HepG2 (cell line): ENCODE data around the gene KCNQ1OT1. TPM values are rescaled to one million over a fixed set of nuclear protein-coding genes. Genes with fewer than 3 reads are reported as not detected.

Experiments used
- ERF ChIP-seq: IDR thresholded peaks from 2 replicates; pipeline ENCODE4 v1.6.1; 2018; ENCODE audit warnings: missing biosample characterization, missing genetic modification reagents
- FOXK2 ChIP-seq: fragments of 450-650 bp; IDR thresholded peaks from 2 replicates; pipeline ENCODE4 v1.6.1; 2016
- NFIB ChIP-seq: sonication (generic); formaldehyde crosslinking; IDR thresholded peaks from 2 replicates; pipeline ENCODE4 v1.9.0; 2021; ENCODE audit warnings: missing genetic modification reagents, mild to moderate bottlenecking, borderline replicate concordance
- NFIC ChIP-seq: IDR thresholded peaks from 2 replicates; pipeline ENCODE4 v1.6.1; 2012; ENCODE audit warnings: mild to moderate bottlenecking, low read length, inconsistent platforms
- NR2F2 ChIP-seq: IDR thresholded peaks from 2 replicates; pipeline ENCODE4 v1.6.1; 2012; ENCODE audit warnings: low read depth, inconsistent platforms, borderline replicate concordance
- SSRP1 ChIP-seq: IDR thresholded peaks from 2 replicates; pipeline ENCODE4 v1.6.1; 2016; ENCODE audit warnings: control low read depth
- TARDBP ChIP-seq: sonication (generic); formaldehyde crosslinking; IDR thresholded peaks from 2 replicates; pipeline ENCODE4 v1.8.0; 2022; ENCODE audit warnings: mild to moderate bottlenecking, missing genetic modification reagents
- ZMYM4 ChIP-seq: sonication (generic); formaldehyde crosslinking; IDR thresholded peaks from 2 replicates; pipeline ENCODE4 v1.8.1; 2023; ENCODE audit warnings: mild to moderate bottlenecking, missing genetic modification reagents
- ZNF329 ChIP-seq: sonication (generic); formaldehyde crosslinking; IDR thresholded peaks from 2 replicates; pipeline ENCODE4 v1.9.0; 2021; ENCODE audit warnings: low read depth, mild to moderate bottlenecking, missing genetic modification reagents
- ZNF747 ChIP-seq: sonication (generic); formaldehyde crosslinking; IDR thresholded peaks from 2 replicates; pipeline ENCODE4 v1.8.1; 2023; ENCODE audit warnings: missing genetic modification reagents, mild to moderate bottlenecking, borderline replicate concordance
- polyA plus RNA-seq, 8 experiments: library from polyadenylated mRNA; depleted of rRNA in 3 of 8; stranded (reverse) in 7 of 8; unstranded in 1 of 8; fragments of >200 nt; fragmentation: Illumina TruSeq in 4 of 8; extraction: Trizol in 4 of 8; gene quantifications; 2 replicates each; pipeline versions ENCODE4 v1.2.1 to v1.2.3, GENCODE V29; 2011 to 2016; ENCODE audit warnings: low read depth in 4 of 8, missing spikeins in 1 of 8, mixed read lengths in 1 of 8; ENCODE audit not compliant: insufficient read depth in 1 of 8
- total RNA-seq, 5 experiments: library from RNA; depleted of rRNA; stranded (reverse); fragments of >200 nt; fragmentation: Illumina TruSeq; extraction: Trizol; gene quantifications; 2 replicates each; pipeline ENCODE4 v1.2.3, GENCODE V29; 2016; ENCODE audit warnings: low read depth in 1 of 5
- TF ChIP-seq, protein P1 (sequence below): sonication (generic); formaldehyde crosslinking; IDR thresholded peaks from 2 replicates; pipeline ENCODE4 v1.5.0; 2020; ENCODE audit warnings: mild to moderate bottlenecking, missing genetic modification reagents, borderline replicate concordance
- TF ChIP-seq, protein P2 (sequence below): sonication (generic); formaldehyde crosslinking; IDR thresholded peaks from 2 replicates; pipeline ENCODE4 v1.8.0; 2022; ENCODE audit warnings: missing genetic modification reagents, mild to moderate bottlenecking, borderline replicate concordance
- TF ChIP-seq, protein P3 (sequence below): sonication (generic); formaldehyde crosslinking; IDR thresholded peaks from 2 replicates; pipeline ENCODE4 v1.8.1; 2023; ENCODE audit warnings: mild to moderate bottlenecking, moderate library complexity, missing genetic modification reagents
- TF ChIP-seq, protein P4 (sequence below): sonication (generic); formaldehyde crosslinking; IDR thresholded peaks from 2 replicates; pipeline ENCODE4 v1.4.0; 2020; ENCODE audit warnings: missing genetic modification reagents
- TF ChIP-seq, protein P5 (sequence below): sonication (generic); formaldehyde crosslinking; IDR thresholded peaks from 2 replicates; pipeline ENCODE4 v1.4.0; 2020; ENCODE audit warnings: missing genetic modification reagents

The KCNQ1OT1 gene
- total and polyA plus RNA-seq, 2 of the 13 experiments (the other 11 are each of a cell fraction or from before 2014, with no cell fraction given): 1.3 to 18.9 TPM

GRCh38 chr11:2728663-2729332 is 29.0 kb upstream of the KCNQ1OT1 start (continued):
- no peak for TF ChIP-seq NR2F2
- TF ChIP-seq, protein P1, sequence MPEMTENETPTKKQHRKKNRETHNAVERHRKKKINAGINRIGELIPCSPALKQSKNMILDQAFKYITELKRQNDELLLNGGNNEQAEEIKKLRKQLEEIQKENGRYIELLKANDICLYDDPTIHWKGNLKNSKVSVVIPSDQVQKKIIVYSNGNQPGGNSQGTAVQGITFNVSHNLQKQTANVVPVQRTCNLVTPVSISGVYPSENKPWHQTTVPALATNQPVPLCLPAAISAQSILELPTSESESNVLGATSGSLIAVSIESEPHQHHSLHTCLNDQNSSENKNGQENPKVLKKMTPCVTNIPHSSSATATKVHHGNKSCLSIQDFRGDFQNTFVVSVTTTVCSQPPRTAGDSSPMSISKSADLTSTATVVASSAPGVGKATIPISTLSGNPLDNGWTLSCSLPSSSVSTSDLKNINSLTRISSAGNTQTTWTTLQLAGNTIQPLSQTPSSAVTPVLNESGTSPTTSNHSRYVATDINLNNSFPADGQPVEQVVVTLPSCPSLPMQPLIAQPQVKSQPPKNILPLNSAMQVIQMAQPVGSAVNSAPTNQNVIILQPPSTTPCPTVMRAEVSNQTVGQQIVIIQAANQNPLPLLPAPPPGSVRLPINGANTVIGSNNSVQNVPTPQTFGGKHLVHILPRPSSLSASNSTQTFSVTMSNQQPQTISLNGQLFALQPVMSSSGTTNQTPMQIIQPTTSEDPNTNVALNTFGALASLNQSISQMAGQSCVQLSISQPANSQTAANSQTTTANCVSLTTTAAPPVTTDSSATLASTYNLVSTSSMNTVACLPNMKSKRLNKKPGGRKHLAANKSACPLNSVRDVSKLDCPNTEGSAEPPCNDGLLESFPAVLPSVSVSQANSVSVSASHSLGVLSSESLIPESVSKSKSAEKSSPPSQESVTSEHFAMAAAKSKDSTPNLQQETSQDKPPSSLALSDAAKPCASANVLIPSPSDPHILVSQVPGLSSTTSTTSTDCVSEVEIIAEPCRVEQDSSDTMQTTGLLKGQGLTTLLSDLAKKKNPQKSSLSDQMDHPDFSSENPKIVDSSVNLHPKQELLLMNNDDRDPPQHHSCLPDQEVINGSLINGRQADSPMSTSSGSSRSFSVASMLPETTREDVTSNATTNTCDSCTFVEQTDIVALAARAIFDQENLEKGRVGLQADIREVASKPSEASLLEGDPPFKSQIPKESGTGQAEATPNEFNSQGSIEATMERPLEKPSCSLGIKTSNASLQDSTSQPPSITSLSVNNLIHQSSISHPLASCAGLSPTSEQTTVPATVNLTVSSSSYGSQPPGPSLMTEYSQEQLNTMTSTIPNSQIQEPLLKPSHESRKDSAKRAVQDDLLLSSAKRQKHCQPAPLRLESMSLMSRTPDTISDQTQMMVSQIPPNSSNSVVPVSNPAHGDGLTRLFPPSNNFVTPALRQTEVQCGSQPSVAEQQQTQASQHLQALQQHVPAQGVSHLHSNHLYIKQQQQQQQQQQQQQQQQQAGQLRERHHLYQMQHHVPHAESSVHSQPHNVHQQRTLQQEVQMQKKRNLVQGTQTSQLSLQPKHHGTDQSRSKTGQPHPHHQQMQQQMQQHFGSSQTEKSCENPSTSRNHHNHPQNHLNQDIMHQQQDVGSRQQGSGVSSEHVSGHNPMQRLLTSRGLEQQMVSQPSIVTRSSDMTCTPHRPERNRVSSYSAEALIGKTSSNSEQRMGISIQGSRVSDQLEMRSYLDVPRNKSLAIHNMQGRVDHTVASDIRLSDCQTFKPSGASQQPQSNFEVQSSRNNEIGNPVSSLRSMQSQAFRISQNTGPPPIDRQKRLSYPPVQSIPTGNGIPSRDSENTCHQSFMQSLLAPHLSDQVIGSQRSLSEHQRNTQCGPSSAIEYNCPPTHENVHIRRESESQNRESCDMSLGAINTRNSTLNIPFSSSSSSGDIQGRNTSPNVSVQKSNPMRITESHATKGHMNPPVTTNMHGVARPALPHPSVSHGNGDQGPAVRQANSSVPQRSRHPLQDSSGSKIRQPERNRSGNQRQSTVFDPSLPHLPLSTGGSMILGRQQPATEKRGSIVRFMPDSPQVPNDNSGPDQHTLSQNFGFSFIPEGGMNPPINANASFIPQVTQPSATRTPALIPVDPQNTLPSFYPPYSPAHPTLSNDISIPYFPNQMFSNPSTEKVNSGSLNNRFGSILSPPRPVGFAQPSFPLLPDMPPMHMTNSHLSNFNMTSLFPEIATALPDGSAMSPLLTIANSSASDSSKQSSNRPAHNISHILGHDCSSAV (CRISPR knock-in tag): no peak
- peak; percentile 47; the same call in 1 of the 2 replicates for TF ChIP-seq FOXK2
- no peak for TF ChIP-seq ZNF329 (CRISPR knock-in tag)
- no peak for TF ChIP-seq NFIB (CRISPR knock-in tag)
- TF ChIP-seq NFIC: no peak
- peak; percentile 44 for TF ChIP-seq ERF (CRISPR knock-in tag)
- TF ChIP-seq ZNF747 (CRISPR knock-in tag): no peak
- TF ChIP-seq, protein P2, sequence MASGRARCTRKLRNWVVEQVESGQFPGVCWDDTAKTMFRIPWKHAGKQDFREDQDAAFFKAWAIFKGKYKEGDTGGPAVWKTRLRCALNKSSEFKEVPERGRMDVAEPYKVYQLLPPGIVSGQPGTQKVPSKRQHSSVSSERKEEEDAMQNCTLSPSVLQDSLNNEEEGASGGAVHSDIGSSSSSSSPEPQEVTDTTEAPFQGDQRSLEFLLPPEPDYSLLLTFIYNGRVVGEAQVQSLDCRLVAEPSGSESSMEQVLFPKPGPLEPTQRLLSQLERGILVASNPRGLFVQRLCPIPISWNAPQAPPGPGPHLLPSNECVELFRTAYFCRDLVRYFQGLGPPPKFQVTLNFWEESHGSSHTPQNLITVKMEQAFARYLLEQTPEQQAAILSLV: no peak
- TF ChIP-seq TARDBP (CRISPR knock-in tag): peak; percentile 91
- TF ChIP-seq ZMYM4 (CRISPR knock-in tag): no peak; the same call in 1 of the 2 replicates
- TF ChIP-seq, protein P3, sequence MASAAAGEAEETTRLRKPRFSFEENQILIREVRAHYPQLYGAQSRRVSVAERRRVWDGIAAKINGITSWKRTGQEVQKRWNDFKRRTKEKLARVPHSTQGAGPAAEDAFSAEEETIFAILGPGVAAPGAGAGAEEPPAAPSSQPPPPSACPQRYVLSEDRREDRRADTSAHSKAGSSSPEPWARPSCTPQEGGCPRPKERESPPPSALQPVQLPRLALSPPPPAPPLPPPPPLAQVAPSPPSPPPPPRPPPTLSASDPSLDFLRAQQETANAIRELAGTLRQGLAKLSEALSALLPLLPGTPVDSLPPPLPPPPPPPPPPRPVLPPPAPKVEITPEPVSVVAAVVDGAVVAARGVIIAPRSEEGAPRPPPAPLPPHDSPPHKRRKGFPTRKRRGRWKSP (CRISPR knock-in tag): peak; percentile 69
- TF ChIP-seq, protein P4, sequence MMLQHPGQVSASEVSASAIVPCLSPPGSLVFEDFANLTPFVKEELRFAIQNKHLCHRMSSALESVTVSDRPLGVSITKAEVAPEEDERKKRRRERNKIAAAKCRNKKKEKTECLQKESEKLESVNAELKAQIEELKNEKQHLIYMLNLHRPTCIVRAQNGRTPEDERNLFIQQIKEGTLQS (CRISPR knock-in tag): 0 out of 2 replicates have a peak, but pooled peaks have one; percentile 4
- TF ChIP-seq, protein P5, sequence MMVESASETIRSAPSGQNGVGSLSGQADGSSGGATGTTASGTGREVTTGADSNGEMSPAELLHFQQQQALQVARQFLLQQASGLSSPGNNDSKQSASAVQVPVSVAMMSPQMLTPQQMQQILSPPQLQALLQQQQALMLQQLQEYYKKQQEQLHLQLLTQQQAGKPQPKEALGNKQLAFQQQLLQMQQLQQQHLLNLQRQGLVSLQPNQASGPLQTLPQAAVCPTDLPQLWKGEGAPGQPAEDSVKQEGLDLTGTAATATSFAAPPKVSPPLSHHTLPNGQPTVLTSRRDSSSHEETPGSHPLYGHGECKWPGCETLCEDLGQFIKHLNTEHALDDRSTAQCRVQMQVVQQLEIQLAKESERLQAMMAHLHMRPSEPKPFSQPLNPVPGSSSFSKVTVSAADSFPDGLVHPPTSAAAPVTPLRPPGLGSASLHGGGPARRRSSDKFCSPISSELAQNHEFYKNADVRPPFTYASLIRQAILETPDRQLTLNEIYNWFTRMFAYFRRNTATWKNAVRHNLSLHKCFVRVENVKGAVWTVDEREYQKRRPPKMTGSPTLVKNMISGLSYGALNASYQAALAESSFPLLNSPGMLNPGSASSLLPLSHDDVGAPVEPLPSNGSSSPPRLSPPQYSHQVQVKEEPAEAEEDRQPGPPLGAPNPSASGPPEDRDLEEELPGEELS (CRISPR knock-in tag): peak; percentile 94
- no peak; the same call in 1 of the 2 replicates for TF ChIP-seq SSRP1 (CRISPR knock-in tag)
